HG02610 (cell line): Measurements from ENCODE around the gene MICA.
"Not testable (repeated sequence)": the region's sequence is repeated elsewhere in the genome, so short reads cannot be mapped to it uniquely, and the experiment has no call there.

Experiments
- ATAC-seq: cut with Tn5 transposase; IDR thresholded peaks from one replicate; pipeline ENCODE4 v1.9.1; 2021; ENCODE audit warnings: mild to moderate bottlenecking, moderate library complexity; ENCODE audit not compliant: unreplicated experiment

Gene MICA

GRCh38 chr6:31407699-31408098 is 4.3 kb downstream of the MICA start:
- no peak for ATAC-seq

DNA sequence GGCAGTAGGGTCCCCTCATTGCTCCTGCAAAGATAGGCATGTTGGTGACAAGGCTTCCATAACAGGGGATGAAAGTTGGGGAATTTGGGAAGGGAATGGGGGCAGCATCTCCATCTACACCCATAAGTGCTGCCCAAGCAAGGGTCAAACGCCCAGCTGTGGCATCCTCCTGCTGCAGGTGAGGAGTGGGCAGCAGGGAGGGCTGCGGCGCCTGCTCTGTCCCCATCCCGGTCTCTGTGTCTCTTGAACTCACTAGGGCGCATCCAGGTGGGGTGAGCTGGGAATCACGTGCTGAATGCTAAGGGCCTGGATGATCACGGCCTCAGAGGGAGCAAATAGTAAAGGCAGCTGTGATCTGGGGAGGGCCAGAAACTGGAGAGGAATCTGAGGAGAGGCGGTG is 9.1 kb downstream of the MICA start:
- ATAC-seq: no peak

GRCh38 chr6:31414148-31414770 is 10.9 kb downstream of the MICA start:
- ATAC-seq: not testable (repeated sequence)

DNA sequence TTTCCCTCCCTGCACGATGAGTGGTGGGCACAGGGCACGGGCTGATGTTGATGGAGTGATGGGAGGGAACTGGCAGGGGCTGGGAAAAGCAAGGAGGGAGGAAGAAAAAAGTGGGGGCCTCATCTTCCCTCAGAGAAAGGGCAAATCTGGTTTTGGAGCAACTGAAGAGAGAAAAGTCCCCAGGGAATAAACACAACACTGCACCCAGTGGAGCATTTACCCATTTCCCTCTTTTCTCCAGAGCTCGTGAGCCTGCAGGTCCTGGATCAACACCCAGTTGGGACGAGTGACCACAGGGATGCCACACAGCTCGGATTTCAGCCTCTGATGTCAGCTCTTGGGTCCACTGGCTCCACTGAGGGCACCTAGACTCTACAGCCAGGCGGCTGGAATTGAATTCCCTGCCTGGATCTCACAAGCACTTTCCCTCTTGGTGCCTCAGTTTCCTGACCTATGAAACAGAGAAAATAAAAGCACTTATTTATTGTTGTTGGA is 11.4 kb downstream of the MICA start:
- ATAC-seq: no peak

DNA sequence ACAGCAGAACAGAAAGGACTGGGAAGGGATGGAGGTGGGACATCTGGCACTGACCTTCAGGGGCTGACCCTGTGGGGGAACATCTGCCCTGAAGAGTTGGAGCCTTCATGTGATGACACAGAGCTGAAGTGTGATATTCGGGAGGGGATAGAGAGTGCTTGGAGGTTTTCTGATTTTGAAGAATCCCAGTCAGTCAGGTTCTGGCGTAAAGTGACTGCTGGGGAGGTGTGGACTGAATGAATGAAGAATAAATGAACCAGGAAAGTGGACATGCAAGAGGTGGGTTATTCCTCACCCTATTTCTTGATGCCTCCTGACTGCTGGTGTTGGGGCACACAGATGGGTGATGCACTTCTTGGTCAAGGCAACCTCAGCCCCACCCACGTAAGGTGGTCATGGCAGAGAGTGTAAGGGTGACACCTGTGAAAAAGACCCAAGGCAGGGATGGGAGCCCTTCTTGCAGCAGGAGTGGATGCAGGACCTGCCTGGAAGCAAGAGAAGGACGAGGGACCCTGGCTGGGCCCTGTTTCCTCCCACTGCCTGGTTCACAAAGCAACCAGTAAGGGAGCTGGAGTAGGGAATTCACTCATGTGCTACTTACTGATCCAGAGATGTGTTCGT is 13.1 kb downstream of the MICA start:
- no peak for ATAC-seq

GRCh38 chr6:31418251-31418650 is 14.9 kb downstream of the MICA start:
- no peak for ATAC-seq

DNA sequence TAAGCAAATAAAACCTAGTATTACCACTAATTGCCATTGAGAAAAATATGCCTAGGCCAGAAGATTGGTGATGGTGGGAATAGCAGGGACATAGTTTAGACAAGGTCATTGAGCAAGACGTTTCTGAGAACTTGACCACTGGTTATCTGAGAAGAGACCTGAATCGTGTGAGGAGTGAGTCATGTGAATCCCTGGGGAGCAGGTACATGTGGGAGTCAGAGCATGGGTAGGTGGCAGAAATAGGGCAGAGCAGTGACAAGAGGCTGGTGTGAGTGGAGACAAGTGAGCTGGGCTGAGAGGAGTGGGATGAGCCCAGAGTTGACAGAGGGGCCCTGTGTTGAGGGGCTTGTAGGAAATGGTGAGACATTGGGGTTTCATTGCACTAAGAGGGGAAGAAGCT is 16.4 kb downstream of the MICA start:
- ATAC-seq: no peak

DNA sequence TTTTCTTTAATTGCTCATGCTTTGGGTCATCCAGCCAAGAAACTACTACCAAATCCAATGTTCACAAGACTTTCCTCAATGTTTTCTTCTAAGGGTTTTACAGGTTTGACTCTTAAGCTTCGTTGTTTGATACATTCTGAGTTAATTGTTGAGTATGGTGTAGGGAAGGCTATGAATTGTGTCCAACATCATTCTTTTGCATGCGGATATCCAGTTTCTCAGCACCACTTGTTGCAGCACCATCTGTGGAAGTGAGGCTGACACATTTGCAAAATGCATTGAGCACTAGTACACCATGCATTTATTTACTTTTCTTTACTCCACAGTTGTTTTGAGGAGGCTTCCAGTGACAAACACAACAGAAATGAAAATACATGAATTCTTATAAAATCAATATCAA is 17.2 kb downstream of the MICA start:
- no peak for ATAC-seq

DNA sequence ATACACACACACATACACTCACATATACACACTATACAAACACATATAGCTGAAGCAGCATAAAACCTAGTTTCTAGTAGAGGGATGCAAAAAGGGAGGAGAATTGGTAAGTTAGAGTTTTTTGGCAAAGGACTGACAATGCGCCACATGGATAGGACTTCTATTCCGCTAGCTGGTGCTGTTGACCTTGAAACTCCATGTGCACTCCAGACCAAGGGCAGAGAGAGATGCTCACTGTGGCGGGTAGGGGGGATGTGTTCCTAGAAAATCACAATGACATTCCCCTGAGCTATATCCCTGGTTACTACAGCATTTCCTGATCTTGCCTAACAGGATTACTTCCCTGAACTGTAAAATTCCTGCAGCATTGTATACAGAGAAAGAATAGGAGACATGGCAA is 19.2 kb downstream of the MICA start:
- ATAC-seq: no peak

GRCh38 chr6:31423550-31423949 is 20.2 kb downstream of the MICA start:
- ATAC-seq: no peak

DNA sequence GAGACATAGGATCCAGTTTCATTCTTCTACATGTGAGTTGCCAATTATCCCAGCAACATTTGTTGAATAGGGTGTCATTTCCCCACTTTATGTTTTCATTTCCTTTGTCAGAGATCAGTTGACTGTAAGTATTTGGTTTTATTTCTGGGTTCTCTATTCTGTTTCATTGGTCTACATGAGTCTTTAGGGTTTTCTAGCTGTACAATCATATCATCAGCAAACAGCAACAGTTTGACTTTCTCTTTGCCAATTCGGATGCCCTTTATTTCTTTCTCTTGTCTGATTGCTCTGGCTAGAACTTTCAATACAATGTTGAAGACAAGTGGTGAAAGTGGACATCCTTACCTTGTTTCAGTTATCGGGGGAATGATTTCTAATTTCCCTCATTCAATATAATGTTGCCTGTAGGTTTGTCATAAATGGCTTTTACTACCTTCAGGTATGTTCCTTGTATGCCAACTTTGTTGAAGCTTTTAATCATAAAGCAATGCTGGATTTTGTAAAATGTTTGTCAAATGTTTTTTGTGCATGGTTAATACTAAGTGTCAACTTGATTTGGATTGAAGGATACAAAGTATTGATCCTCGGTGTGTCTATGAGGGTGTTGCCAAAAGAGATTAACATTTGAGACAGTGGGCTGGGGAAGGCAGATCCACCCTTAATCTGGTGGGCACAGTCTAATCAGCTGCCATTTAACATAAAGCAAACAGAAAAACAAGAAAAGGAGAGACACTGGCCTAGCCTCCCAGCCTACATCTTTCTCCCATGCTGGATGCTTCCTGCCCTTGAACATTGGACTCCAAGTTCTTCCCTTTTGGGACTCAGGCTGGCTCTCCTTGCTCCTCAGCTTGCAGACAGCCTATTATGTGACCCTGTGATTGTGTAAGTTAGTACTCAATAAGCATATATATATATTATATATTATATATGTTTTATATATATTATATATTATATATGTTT is 23.3 kb downstream of the MICA start:
- ATAC-seq: no peak

GRCh38 chr6:31430449-31430848 is 27.1 kb downstream of the MICA start:
- no peak for ATAC-seq

- ATAC-seq: not testable (repeated sequence)
Measured at GRCh38 chr6:31435051-31435450, 31.7 kb downstream of the MICA start.

GRCh38 chr6:31438222-31438621 is 34.8 kb downstream of the MICA start:
- ATAC-seq: no peak

- ATAC-seq: no peak
Measured at GRCh38 chr6:31438677-31439076, 35.3 kb downstream of the MICA start.

DNA sequence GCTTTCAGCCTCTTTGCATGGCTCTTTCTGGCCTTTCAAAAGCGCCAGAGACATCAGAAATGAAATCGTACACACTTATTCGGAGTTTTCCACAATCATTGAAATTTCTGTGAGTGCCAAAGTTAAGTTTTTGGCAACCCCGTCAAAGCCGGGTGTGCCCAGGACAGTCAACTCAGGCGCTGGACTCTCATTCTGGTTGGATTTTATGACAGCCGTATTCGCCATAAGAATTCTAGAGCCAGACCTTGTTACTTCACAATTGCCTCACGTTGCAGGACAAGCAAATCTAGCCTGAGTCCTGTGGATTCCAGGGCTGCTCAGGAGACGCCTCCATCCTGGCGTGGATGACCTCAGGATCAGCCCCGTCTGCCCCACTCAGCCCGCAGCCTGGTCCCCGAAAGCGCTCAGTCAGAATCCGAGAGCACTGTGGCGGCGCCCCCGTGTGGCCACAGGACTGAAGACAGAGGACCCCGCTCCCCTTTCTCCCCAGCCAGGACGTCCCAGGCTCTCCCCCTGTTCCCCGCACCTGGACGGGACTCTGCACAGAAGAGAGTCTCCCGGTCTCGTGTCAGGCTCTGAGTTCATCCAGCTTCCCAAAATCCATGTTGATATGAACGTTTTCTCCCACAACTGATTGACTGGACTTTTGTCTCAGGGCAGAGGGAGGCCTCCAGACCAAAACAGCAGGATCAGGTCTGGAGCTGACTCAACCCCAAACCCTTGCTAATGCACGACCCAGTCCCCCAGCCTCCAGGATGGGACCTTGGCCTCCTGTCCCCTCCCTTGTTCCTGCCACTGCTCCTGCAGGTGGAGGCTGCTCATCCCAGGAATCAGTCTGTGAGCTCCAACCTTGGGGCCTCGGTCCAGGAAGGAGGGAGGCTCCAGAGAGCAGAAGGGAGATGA is 38.2 kb downstream of the MICA start:
- ATAC-seq: no peak

DNA sequence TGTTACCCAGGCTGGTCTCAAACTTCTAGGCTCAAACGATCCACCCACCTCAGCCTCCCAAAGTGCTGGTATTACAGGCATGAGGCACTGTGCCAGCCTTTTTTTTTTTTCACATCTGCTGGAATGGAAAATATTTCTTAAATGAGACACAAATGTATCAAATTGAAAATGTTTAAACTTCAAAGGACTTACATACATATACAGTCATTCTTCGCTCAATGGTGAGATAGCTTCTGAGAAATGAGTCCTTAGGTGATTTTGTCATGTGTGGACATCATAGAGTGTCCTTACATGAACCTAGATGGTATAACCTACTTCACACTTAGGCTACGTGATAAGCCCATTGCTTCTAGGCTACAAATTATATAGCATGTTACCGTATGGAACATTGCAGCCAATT is 43.1 kb downstream of the MICA start:
- no peak for ATAC-seq

DNA sequence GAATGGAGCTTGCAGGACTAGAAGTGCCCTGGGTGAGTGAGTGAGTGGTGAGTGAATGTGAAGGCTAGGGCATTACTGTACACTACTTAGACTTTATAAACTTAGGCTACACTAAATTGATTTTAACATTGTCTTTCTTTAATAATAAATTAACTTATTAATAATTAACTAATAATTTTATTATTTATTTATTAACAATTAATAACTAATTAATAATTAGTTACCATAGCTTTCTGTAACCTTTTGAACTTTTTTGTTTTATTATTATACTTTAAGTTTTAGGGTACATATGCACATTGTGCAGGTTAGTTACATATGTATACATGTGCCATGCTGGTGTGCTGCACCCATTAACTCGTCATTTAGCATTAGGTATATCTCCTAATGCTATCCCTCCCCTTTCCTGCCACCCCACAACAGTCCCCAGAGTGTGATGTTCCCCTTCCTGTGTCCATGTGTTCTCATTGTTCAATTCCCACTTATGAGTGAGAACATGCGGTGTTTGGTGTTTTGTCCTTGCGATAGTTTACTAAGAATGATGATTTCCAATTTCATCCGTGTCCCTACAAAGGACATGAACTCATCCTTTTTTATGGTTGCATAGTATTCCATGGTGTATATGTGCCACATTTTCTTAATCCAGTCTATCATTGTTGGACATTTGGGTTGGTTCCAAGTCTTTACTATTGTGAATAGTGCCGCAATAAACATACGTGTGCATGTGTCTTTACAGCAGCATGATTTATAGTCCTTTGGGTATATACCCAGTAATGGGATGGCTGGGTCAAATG is 43.8 kb downstream of the MICA start:
- not testable (repeated sequence) for ATAC-seq

- no peak for ATAC-seq
Measured at GRCh38 chr6:31450751-31451150, 47.4 kb downstream of the MICA start.

GRCh38 chr6:31452859-31453258 is 49.5 kb downstream of the MICA start:
- ATAC-seq: no peak
